OCI-LY1 (cell line): ENCODE measurements around the gene NRCAM.

ENCODE experiments used
- EZH2 ChIP-seq: fragments of 200-600 bp; sonication (generic), shearing (Covaris generic); IDR thresholded peaks from 2 replicates; pipeline ENCODE4 v1.8.0; 2017; ENCODE audit warnings: borderline replicate concordance, mixed run types, mild to moderate bottlenecking, antibody characterized with exemption, low read length, moderate library complexity, mixed read lengths
- TF ChIP-seq, protein P1 (sequence below): fragments of 200-600 bp; sonication (generic), shearing (Covaris generic); IDR thresholded peaks from 2 replicates; pipeline ENCODE4 v1.5.1; 2017; ENCODE audit warnings: mild to moderate bottlenecking, antibody characterized with exemption, low read length, moderate library complexity, mixed read lengths

DNA sequence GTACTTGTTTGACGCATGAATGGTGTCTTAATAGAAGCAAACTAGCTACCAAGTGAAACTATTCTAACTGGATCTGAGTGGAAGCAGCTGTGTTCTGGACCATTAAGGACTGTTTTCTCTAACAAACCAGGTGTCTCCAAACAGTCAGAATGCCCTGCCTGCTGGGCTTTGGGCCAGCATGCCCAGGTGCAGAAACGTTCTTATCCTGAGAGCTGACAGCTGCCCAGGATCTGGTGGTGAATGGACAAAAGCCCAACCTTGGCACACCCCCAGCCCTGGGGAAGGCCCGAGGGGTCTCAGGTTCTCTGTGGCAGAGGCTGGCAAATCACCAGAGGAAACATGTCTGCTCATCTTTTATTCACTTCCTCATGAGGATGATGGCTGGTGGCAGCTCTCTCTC, 277.8 kb downstream of the NRCAM start:
- TF ChIP-seq, protein P1, sequence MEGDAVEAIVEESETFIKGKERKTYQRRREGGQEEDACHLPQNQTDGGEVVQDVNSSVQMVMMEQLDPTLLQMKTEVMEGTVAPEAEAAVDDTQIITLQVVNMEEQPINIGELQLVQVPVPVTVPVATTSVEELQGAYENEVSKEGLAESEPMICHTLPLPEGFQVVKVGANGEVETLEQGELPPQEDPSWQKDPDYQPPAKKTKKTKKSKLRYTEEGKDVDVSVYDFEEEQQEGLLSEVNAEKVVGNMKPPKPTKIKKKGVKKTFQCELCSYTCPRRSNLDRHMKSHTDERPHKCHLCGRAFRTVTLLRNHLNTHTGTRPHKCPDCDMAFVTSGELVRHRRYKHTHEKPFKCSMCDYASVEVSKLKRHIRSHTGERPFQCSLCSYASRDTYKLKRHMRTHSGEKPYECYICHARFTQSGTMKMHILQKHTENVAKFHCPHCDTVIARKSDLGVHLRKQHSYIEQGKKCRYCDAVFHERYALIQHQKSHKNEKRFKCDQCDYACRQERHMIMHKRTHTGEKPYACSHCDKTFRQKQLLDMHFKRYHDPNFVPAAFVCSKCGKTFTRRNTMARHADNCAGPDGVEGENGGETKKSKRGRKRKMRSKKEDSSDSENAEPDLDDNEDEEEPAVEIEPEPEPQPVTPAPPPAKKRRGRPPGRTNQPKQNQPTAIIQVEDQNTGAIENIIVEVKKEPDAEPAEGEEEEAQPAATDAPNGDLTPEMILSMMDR, result no peak
- no peak for TF ChIP-seq EZH2
